GM13976 (cell line): ENCODE results near the gene CFAP46.

ENCODE experiments used
- DNase-seq: peaks from one replicate; pipeline ENCODE4 v3.0.0; 2012; ENCODE audit warnings: low spot score
- CTCF ChIP-seq: IDR thresholded peaks from 2 replicates; pipeline ENCODE4 v1.5.1; 2012; ENCODE audit warnings: borderline replicate concordance, mild to moderate bottlenecking; ENCODE audit not compliant: insufficient read depth; ENCODE audit errors: extremely low read depth, missing control alignments, control extremely low read depth
- in situ Hi-C: fragments of 300-500 bp; cut with MboI; formaldehyde crosslinking; loops from one replicate; pipeline ENCODE4 v1.12.0; 2022; ENCODE audit warnings: low sequenced_read_pairs, mixed read lengths, inconsistent platforms; ENCODE audit not compliant: unreplicated experiment

CFAP46 gene

GRCh38 chr10:132808383-132809231 is 133.8 kb downstream of the CFAP46 start:
- in situ Hi-C loops = no loop called here
- TF ChIP-seq CTCF = no peak
- DNase-seq = no peak

GRCh38 chr10:132807621-132808049 is 134.7 kb downstream of the CFAP46 start:
- no peak for TF ChIP-seq CTCF
- in situ Hi-C loops = no loop called here
- DNase-seq = no peak

- DNase-seq = no peak
- in situ Hi-C loops = no loop called here
- TF ChIP-seq CTCF = no peak
Observed at GRCh38 chr10:132806561-132807003, 135.8 kb downstream of the CFAP46 start.

- TF ChIP-seq CTCF = no peak
- no peak for DNase-seq
- in situ Hi-C loops = no loop called here
Observed at GRCh38 chr10:132806110-132806509, 136.3 kb downstream of the CFAP46 start.

- in situ Hi-C loops = no loop called here
- no peak for TF ChIP-seq CTCF
- no peak for DNase-seq
Observed at GRCh38 chr10:132805599-132805998, 136.8 kb downstream of the CFAP46 start.

GRCh38 chr10:132804785-132805426 is 137.5 kb downstream of the CFAP46 start:
- in situ Hi-C loops = no loop called here

More at GRCh38 chr10:132804785-132805426, 137.5 kb downstream of the CFAP46 start:
- TF ChIP-seq CTCF = no peak
- no peak for DNase-seq
